Forelimb muscle (tissue), 1 donor: ENCODE results near the gene MMP17. TPM values are rescaled to one million over a fixed set of nuclear protein-coding genes. Genes with fewer than 3 reads are reported as not detected.

ENCODE experiments used
- DNase-seq: peaks from one replicate; pipeline ENCODE4 v3.0.0-alpha.2; 2013; ENCODE audit warnings: low read depth
- polyA plus RNA-seq: library from polyadenylated mRNA; unstranded; fragments of 120-200 nt; gene quantifications from one replicate; pipeline ENCODE4 v1.2.1, GENCODE V29; 2013; ENCODE audit not compliant: insufficient read length

The MMP17 gene
- polyA plus RNA-seq, 1 donor = 4.2 TPM

GRCh38 chr12:131894313-131894860 is 66.2 kb downstream of the MMP17 start, which contains the start of gene ULK1:
Gene ULK1 (plus strand): TSS chr12:131894622. CDS start chr12:131895002, 380 bp downstream.
- DNase-seq = peak; percentile 60

- DNase-seq = no peak
These were observed 66.9 kb downstream of the MMP17 start for GRCh38 chr12:131894981-131895639.

GRCh38 chr12:131895640-131896079 is 67.5 kb downstream of the MMP17 start:
- no peak for DNase-seq

- DNase-seq = peak; percentile 29
These were observed 68.1 kb downstream of the MMP17 start for GRCh38 chr12:131896080-131896810.

GRCh38 chr12:131896811-131897270 is 68.6 kb downstream of the MMP17 start:
- peak; percentile 79 for DNase-seq

- DNase-seq = no peak
These were observed 69.1 kb downstream of the MMP17 start for GRCh38 chr12:131897276-131897675.

- no peak for DNase-seq
These were observed 69.7 kb downstream of the MMP17 start for GRCh38 chr12:131897875-131898274.

- no peak for DNase-seq
These were observed 72.2 kb downstream of the MMP17 start for GRCh38 chr12:131900397-131900796.

Other genes with a start within 250 kb of the MMP17 start
- gene SFSWAP, start 117.3 kb upstream of the MMP17 start, polyA plus RNA-seq = 29.2 TPM
- 24.8 TPM for gene ULK1, start 66.2 kb downstream of the MMP17 start, polyA plus RNA-seq
- 12.2 TPM for gene PUS1, start 100.9 kb downstream of the MMP17 start, polyA plus RNA-seq
- gene EP400, start 121.5 kb downstream of the MMP17 start, polyA plus RNA-seq = 21.2 TPM